ENCODE results near the gene SEMA3F.
A peak's percentile ranks its signal among the peaks of the same experiment; 100 is the strongest.
"Not testable (repeated sequence)": the region's sequence is repeated elsewhere in the genome, so short reads cannot be mapped to it uniquely, and the experiment has no call there.

The SEMA3F gene

DNA sequence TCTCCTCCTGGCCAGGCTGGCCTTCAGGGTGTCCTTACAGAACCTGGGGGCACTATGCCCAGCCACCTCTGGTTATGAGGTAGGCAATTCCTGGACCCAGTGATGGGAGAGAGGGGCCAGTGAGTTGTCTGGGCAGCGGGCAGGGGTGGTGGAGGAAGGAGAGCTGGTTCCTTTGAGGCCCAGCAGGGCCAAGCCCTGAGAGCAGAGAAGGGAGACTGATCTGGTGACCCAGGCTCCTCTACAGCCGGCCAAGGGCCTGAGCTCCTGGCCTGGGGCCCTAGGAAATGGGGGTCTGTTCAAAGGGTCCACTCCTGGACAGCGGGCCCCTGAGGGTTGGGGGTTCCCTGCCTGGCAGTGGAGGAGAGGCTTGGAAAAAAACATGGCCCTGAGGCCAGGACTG, 57.8 kb downstream of the SEMA3F start:
- no peak for DNase-seq

DNA sequence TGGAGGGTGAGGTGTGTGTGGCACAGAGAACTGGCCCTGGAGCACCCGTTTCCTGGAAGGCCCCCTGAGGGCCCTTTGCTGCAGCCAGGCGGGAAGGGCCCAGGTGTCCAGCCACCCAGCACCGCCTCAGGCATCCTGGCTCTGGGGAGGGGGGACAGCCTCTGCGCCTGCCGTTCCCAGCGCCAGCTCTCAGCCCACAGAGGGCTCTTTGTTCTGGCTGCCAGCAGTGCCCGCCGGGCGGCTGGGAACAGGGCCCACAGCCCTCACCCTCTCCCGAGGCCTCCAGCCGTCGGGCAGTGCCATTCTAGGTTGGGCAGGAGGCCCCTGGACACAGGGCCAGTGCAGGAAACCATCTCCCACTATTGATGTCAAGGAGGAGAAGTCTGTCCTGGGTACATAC, 58.2 kb downstream of the SEMA3F start:
- DNase-seq = no peak

DNA sequence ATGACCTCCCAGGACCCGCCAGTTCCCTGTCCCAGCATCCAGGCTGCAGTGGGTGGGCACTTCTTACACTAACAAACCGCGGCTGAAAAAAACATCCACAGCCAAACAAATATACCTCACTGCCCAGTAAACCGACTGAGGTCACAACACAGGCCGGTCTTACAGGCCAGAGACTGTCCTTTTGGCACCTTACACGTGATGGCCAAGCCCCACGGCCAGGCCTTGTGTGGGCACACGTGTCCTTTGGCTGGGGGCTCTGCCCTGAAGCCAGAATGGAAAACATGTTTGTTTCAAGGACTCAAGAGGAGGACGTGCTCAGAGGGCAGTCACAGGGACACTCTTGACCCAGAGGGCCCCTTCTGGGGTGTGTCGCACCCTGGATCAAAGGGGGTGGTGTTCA, 59.7 kb downstream of the SEMA3F start:
- no peak for DNase-seq

DNA sequence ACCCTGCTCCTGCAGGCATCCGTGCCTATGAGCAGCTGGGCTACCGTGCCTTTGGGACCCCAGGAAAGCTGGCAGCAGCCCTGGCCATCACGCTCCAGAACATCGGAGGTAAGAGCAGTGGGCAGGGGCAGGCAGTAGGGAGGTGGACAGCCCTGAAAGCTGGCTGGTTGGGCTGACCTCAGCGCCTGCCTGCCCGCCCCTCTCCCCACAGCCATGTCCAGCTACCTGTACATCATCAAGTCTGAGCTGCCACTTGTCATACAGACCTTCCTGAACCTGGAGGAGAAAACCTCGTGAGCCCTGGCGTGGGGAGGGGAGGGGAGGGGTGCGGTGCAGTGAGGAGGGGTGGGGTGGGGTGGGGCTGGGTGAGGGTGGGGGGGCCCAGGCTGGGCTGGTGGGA, 60.4 kb downstream of the SEMA3F start:
- DNase-seq = no peak

DNA sequence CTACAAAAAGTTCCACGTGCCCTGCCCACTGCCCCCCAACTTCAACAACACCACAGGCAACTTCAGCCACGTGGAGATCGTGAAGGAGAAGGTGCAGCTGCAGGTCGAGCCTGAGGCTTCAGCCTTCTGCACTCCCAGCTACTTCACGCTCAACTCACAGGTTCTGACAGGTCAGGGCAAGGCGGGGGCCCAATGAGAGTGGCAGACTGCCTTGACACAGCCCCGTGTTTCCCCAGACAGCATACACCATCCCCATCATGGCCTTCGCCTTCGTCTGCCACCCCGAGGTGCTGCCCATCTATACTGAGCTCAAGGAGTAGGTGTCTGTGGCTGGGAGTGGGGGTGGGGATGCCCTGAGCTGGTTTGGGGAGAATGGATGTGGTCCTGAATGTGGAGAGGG, 62.6 kb downstream of the SEMA3F start:
- no peak for DNase-seq

DNA sequence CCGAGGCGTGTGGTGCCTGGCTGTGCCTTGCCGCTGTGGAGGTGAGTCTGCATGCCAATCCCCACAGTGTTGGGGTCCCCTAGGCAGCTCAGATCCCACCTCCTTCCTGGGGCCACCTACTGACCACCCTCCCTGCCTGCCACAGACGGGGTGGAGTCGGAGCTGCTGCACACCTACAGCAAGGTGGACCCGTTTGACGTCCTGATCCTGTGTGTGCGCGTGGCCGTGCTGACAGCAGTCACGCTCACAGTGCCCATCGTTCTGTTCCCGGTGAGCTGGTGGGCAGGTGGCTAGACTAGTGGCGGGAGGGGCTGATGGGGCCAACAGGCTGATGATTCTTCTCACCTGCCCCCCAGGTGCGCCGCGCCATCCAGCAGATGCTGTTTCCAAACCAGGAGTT, 63.3 kb downstream of the SEMA3F start:
- DNase-seq = no peak

DNA sequence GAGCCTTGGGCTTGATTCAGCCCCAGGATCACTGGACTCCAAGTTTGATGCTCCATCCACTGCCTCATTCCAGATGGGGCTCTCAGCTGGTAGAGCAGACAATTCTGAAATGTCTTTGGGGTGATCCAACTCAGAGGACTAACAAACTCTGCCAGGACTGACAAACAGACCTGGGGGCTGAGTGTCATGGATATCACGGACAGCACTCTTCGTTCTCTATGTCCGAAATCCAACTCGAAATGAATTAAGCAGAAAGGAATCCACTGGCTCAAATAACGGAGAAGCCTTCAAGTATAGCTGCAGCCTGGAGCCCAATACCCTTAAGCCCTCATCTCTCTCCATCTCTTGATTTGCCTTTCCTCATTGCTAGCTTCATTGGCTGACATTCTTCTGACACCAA, 64.2 kb downstream of the SEMA3F start:
- DNase-seq = no peak

DNA sequence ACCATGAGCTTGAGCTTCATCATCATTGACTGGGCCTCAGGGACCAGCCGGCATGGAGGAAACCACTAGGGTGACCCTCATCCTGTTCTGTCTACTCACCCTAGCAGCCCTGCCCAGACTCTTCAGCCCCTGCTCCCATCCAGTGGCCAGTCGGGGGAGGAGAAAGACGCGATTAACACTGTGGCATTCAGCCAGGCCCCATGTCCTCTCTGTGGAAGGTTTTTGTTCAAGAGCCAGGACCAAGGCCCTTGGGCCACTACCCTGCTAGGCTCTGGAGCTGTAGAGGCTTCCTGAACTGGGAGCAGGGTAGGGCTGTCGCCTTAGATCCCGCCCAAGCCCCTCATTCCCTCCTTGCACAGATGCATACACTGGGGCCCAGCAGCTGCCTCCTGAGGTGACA, 65.0 kb downstream of the SEMA3F start:
- DNase-seq = no peak

DNA sequence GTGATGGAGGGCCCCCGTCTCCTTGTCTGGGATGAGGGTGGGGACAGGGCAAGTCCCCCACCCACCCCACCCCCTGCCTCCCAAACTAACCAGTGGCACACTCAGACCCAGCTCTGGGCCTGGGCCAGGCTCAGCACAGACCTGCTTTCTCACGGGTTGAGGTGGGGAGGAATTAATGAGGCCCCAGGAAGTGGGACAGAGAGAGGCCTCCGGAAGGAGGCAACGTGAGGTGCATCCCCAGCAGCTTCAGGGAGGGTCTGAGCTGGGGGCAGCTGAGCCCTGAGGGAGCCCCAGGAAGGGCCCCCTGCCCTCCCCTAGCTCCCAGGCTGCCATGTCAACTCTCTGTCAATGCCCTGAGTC, 65.9 kb downstream of the SEMA3F start:
- DNase-seq = no peak

DNA sequence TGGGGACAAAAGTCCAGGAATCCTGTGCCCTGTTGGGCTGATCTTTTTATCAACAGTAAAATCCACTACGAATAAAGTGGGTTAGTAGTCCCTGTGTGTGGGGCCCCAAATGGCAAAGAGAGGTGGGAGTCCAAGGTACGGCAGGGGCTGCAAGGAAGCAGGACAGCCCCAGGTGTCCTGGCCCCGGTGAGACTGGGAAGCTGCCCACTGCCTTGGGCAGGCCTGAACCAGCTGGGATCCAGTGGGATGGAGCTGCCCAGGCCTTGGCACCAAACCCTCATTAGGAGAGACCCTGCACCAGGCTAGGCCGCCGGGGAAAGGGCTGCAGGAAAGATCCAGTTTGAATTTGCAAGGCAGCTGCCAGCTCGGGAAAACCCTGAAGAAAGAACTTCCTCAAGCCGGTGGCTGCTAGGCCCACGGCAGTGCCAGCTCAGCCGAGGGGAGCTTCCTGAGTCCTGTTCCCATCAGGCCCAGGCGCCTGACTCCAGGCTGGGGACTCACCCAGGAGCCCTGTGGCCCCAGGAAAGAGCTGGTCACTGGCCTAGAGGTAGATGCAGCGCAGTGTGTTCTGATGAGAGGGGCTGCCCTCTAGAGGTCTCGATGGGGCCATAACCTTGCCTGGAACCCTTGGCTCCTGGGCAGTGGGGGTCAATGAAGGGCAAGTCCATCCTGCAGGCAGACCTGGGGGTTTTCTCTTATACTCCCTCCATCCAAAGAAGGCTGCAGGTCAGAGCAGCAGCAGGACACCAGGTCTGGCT, 66.5 kb downstream of the SEMA3F start:
- DNase-seq = no peak

DNA sequence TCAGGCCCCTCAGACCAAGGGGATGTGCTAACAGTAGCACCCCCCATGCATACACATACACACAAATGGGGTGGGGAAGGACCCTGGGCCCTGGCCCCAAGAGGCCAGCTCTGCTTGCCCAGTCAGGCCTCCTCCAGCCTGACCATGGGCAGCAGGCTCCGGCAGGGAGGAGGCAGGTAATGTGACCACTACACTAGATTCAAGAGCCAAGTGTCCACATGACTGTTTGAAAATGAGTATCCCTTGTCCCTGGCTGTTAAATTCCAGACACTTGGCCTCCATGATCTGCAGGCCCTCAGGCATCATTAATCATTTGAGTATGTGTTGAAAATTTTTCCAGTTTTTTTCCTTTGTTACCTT, 67.0 kb downstream of the SEMA3F start:
- DNase-seq = no peak

DNA sequence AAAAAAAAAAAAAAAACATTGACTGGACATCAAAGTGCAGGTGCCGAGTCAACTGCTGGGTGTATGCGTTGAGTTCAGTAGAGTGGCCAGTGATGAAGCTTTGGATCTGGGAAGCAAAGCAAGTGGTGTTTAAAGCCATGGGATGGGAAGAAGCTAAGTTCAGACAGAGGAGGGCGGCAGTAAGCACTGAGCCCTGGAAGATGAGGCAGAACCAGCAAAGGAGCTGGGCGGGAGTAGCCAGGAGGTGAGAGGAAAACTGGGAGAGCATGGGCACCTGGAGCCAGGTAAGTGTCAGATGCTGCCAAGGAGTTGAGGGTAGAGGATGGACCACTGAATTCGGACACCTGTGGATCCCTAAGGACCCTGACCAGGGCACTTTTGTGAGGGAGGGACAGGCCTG, 69.5 kb downstream of the SEMA3F start:
- DNase-seq = no peak

DNA sequence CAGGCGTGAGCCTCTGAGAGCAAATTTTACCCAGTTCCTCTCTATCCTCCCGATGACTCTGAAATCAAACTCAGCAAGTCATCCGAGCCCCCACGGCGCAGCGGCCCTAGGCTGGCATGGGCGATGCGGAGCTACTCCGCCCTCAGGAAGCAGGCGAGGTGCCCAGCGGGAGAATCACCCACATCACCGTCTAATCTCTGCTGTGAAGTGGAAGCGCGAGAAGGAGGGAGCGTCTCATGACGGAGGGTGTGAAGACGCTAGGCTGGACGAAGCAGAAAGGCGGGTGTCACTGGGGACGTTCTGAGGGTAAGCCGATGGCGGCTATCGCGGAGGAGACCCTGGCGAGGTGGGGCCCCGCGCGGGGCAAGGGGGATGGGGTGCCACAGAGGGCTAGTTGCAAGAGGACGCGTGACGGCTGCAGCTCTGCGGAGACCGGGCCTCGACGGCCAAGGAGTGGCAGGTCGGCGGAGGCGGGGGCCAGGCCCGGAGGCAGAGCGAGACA, 71.8 kb downstream of the SEMA3F start:
- peak; percentile 35 for DNase-seq

DNA sequence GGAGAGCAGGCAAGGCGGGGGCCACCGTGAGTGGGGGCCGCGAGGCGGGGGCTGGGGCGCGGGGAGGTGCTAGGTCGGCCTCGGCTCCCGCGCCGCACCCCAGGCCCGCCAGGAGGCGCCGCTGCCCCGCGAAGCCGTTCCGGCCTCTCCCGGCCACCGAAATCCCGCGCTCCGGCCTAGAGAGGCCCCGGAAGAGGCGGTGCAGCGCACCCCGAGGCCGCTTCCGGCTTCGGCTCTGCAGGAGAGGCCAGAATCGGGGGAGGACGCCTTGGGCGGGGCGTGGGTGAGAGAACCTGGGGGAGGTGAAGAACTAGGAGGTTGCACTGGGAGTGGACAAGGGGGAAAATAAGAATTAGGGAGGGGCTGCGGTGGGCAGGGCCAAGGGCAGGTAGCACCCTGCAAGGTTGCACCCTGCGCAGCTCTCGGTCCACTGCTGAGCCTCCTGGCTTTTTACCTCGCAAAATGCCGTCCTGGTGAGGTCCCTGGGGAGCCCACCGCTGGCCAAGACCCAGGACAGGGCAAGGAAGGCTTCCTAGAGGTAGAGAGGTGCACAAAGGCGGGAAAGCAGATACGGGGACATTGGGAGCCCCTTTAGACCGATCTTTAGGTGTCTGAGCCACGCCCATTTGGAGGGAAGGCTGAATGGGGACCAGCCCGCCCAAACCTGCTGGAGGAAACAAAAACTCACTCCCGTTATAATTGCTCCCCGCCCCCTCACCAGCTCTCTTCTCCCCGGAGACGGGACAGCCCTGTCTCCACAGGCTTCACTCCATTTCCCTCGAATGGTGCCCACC, 72.5 kb downstream of the SEMA3F start:
- DNase-seq = peak; percentile 88

DNA sequence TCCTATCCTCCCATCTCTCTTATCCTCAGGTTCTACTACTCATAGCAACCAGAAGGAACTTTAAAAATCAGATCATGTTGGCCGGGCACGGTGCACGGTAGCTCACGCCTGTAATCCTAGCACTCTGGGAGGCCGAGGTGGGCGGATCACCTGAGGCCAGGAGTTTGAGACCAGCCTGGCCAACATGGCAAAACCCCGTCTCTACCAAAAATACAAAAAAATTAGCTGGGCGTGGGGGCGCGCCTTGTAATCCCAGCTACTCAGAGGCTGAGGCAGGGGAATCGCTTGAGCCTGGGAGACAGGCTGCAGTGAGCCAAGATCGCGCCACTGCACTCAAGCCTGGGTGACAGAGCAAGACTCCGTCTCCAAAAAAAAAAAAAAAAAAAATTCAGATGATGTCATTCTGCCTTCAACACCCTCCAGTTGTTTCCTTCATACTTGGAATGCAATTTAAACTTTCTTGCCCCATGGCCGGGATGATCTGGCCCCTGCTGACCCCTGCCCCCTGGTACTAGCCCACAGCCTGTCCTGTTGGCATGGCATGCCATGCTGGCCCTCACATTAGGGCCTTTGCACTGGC, 73.2 kb downstream of the SEMA3F start:
- not testable (repeated sequence) for DNase-seq

DNA sequence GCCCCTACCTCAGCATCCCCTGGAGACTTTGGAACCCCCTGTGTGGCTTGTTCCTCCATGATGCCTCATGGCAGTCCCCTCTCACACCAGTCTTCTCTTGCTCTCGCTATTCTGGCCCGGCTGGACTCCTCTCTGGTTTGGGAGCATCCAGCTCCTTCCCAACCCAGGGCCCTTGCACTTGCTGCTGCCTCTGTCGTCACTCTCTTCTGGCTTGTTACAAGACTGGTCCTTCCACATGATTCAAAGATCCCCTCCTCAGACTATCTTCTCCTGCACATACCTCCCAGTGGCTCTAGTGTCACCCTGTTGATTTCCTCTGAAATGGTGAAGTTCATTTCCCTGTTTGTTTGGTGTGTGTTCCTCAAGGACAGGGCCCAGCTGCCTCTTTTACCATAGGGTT, 74.4 kb downstream of the SEMA3F start:
- no peak for DNase-seq

DNA sequence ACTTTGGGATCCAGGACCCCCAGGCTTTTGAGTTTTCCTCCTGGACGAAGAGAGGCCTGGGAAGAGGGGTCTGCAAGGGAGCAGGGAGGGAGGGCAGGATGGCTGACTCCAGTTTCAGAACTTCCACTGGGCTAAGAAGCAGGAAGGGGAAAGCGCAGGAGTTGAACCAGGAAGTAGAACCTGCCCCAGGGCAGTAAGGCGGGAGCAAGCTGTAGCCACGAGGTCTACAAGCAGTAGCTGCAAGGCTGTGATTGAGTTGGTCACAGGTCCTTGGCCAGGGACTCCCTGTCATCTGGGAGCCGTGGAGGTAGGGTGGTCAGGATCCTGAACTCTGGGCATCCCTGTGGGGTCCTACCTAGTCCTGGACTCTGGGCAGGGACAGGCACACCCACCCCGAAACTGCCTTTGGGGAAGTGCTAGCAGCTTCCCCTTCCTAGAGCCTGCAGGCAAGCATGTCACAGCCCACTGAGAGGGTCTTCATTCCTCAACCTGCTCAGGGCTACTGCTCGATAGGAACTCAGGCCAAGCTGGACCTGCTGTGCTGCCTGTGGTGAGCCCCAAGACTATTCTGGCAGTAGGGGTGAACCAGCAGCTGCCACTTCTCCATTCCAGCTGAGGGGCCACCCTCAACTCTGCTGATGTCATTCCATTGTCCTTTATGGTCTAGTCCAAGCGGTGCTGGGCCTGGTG, 75.1 kb downstream of the SEMA3F start:
- no peak for DNase-seq

DNA sequence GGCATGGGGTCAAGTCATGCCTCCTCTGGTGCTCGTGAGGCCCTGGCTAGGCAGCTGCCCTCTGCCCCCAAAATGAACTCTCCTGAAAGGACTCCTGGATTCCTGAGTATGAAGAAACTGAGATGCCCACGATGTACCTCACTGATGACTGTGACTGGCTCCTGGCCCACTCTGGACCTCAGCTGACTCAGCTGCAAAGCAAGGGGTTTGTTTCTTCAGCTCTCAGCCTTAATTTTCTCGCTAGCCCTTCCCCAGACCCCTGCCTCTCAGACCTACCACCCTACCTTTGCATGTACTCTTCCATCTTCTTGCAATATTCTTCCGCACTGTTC, 75.6 kb downstream of the SEMA3F start:
- DNase-seq = no peak

DNA sequence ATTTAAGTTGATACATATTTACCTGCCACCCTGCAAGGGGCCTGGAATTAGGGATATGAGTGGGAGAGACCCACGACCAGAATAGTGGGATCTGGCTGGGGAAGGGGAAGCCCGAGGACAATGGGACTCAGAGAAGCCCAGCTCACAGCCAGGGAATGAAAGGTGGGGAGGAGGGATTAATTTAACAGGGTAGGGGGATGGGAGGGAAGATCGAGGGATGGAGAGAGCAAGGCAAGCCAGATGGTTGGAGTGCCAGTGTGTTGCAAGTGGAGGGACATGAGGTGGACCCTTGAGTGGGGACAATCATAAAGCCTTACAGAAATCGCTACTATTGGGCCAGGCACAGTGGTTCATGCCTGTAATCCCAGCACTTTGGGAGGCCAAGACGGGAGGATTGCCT, 76.5 kb downstream of the SEMA3F start:
- no peak for DNase-seq

DNA sequence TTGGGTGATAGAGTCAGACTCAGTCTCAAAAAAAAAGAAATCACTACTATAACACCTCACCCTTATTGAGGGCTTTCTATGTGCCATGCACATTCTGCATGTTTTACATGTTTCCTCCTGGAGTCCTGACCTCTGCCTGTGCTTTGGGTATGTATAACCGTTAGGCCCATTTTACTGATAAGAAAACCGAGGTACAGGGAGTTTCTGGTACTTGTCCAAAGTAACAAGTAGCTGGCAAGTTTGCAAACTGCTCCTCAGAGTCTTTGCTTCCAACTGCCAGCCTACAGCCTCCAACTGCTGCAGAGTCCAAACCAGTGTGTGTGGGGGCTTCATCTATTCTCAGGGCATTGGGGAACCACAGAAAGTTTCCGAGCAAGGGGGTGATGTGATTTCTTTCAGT, 77.2 kb downstream of the SEMA3F start:
- no peak for DNase-seq

DNA sequence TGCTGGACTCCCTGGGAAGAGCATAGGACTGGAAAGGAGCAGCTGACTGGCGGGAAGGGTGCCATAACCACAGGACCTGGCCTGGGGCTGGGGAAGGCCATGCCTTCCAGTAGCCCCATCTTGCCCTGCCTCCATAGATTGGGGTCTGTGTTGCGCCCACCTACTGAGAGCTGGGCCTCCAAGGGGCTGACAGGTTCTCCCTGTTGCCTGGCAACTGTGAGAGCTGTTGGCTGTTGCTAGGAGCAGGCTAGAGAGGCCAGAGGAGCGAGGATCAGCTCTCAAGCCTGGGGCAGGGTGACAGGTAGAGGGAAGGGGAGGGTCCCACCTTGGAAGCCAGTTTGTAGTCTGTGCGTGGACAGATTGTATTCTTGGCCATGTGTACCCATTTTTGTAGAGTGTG, 78.1 kb downstream of the SEMA3F start:
- no peak for DNase-seq

DNA sequence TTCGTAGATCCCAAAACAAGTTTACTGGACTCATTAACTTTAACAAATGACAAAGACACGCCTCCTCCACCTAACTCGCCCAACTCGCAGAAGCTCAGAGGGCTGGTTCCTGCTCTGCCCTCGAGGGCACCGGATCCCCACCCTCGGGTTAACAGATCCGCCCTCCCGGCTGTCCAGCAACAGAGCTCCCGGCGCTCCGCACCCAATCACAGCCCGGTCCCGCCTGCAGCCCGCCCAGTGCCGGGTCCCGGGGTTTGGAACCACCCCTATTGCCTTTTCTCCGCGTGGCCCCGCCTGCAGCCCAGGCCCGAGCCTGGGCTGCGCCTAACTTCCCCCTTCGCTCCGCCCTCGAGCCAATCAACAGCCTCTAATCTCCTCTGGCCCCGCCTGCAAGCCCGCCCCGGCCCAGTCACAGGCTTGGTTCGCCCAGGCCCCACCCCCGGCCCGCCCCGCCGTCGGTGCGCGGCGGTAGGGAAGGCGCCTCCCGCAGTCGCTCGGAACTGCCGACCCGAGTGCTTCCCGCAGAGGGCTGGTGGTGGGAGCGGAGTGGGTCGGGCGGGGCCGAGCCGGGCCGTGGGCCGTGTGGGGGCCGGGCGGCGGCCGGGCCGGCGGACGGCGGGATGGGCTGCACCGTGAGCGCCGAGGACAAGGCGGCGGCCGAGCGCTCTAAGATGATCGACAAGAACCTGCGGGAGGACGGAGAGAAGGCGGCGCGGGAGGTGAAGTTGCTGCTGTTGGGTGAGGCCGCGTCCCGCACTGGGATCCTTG, 80.8 kb downstream of the SEMA3F start, which contains the start of gene GNAI2:
GNAI2 (plus strand) TSS at position 489 of the 768 bp plus-strand sequence; CDS start at position 621, 132 bp downstream.
- peak; percentile 97 for DNase-seq

All from effector CD4-positive, alpha-beta T cell (primary cell).